ENCODE results near the gene MYOF.
"Not testable (repeated sequence)": the region's sequence is repeated elsewhere in the genome, so short reads cannot be mapped to it uniquely, and the experiment has no call there.

Gene MYOF

GRCh38 chr10:93336110-93336509 lies 146.0 kb downstream of the MYOF start:
- DNase-seq: no peak

GRCh38 chr10:93334901-93335327 lies 147.2 kb downstream of the MYOF start:
- DNase-seq: peak in 1 of 2 experiments; percentile 22

DNA sequence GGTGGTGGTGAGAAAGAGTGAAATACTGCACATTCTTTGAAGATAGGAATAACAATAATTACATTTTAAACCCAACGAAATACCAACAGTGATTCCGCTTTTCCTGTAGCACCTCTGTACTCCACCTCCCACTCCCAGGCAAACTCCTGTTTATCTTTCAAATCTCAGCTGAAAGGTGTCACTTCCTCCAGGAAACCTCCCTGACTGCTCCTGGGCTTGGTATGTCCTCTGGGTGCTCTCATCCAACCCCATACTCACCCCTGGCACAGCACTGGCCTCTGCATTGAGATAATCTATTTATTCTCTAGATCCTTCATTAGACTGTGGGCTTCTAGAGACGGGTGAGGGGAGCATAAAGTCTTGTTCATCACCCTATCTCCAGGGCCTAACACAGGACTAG lies 148.0 kb downstream of the MYOF start:
- DNase-seq: no peak

- DNase-seq: no peak
Observed at GRCh38 chr10:93333278-93333978, 148.7 kb downstream of the MYOF start.

GRCh38 chr10:93330824-93331223 lies 151.3 kb downstream of the MYOF start:
- DNase-seq: no peak

GRCh38 chr10:93319896-93320295 lies 162.2 kb downstream of the MYOF start:
- DNase-seq: no peak

DNA sequence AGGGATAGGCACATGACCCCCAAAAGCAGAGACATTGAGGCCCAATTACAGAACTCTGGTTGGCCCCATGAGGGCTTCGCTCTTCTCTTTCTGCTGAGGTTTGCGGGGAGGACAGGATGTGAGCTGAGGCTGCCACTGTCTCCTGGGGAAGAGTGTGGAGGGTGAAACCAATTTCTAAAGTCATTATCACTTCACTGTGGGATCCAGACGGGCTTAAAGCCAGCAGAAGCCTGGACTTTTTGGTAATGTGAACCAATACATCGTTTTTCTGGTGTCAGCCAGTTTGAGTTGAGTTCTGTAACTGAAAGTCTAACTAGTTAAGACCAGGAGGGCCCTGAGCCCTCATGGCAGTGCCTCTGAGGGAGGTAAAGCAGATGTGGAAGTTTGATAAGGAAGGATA lies 163.0 kb downstream of the MYOF start:
- DNase-seq: no peak

GRCh38 chr10:93315246-93315645 lies 166.9 kb downstream of the MYOF start:
- no peak for DNase-seq

- not testable (repeated sequence) for DNase-seq
Observed at GRCh38 chr10:93314656-93315055, 167.5 kb downstream of the MYOF start.

DNA sequence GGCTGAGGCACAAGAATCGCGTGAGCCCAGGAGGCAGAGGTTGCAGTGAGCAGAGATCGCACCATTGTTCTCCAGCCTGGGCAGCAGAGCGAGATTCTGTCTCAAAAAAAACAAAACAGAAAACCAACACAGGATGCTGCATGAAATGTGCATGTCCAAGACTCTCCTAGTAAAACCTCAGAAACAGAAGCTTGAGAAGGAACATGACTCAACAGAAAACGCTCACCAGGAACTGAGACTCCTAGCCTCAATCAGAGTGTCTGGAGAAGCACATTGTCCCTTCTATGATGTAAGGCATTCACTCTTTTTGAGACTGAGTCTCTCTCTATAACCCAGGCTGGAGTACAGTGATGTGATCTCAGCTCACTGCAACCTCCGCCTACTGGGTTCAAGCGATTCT lies 168.3 kb downstream of the MYOF start:
- DNase-seq: no peak

GRCh38 chr10:93309062-93309461 lies 173.1 kb downstream of the MYOF start:
- no peak for DNase-seq

DNA sequence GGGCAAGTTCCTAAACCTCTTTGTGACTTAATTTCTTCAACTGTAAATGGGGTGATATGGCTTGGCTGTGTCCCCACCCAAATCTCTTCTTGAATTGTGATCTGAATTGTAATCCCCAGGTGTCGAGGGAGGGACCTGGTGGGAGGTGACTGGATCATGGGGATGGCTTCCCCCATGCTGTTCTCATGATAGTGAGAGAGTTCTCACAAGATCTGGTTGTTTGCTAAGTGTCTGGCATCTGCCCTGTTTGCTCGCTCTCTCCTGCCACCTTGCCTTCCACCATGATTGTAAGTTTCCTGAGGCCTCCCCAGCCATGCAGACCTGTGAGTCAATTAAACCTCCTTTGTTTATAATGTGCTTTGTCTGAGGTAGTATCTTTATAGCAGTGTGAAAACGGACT lies 177.0 kb downstream of the MYOF start:
- DNase-seq: no peak

- no peak for DNase-seq
Observed at GRCh38 chr10:93300981-93301380, 181.2 kb downstream of the MYOF start.

DNA sequence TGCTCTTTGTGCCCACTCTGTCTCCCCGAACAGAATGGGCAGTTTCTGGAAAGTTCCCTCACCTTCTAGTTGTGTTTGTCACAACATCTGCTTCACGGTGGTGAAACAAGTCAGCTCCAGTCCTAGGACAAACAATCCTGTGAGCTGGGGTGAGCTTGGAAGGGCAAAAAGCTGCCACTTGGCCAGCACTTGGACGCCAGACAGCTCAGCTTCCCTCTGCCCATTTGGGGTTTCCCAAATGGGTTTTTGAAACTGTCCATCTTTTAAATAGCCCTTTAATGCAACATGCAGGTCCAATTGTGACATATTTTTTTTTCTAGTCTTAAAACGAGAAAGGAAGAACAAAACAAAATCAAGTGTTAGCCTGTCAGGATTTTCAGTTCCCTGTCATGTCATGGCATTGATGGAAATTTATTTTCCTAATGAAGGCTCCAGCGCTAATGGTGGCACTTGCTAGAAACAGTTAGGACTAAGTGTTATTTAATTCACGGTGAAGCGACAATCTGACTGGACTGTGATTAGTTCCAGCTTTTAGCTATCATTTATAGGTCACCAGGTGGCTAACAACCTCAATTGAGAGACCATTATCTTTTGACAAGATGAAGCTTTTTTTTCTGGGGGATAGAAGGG lies 181.7 kb downstream of the MYOF start:
- no peak for DNase-seq

DNA sequence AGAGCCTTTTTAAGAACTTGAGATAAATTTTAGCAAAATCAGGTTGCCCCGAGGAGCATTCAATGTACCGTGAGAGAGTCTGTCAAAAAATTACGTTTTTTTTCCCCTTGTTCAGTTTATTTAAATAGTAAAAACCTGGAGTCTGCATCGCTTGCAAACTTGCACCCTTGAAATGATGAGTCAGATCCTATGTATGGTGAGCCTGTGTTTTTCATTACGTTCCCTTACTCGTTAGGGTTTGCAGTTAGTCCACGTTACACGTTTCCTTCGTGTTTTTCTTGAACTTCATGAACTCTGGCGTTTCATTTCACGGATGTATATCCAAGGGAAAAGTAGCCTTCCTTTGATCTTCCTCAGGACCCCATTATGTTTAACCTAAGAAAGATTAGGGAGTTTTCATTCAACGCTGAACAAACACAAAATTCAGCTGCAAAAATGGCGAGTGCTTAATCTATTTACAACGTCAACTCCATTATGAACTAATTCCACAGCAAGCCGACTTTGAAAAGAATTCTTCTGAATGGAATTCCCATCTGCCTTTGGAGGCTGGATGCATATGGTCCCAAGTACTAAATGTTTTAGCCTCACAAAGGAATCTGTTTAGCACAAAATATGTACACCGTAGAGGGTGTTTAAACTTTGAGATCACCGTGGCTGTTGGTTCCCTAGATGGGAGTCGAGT lies 182.4 kb downstream of the MYOF start:
- DNase-seq: no peak

GRCh38 chr10:93299195-93299594 lies 182.9 kb downstream of the MYOF start:
- no peak for DNase-seq

DNA sequence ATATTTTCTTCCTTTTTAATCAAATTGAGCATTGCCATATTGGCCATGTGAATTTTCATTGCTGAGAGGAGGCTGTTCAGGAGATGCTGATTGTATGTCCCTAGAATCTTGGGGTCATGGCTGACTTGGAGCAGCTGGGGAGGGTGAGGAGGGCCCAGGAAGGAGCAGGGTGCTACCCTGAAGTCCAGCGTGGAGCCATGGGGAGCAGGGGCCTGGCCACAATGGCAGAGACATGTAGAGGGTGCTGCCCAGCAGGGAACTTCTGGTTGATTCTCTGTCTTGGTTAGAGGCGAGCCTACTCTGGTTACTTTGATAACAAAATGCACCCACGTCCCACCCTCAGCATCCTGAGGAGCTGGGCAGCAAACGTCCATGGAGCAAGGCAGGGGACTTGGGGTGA lies 186.0 kb downstream of the MYOF start:
- DNase-seq: no peak

DNA sequence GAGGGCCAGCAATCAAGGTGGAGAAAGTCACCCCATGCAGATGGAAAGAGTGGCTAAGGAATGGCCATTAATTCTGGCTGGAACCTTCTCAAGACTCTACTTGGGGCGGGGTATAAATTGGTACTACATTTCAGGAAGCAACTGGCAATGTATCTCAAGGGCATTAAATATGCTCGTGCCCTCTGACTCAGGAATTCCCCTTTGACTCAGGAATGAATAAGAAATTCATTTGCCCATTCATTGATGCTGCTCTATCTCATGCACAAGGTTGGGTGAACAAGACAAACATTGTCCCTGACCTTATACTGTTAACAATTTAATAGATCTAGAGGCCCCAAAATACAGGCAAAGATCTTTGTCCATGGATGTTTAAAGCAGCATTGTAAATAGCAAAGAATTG lies 188.1 kb downstream of the MYOF start:
- no peak for DNase-seq

- DNase-seq: no peak
Observed at GRCh38 chr10:93290661-93291354, 191.3 kb downstream of the MYOF start.

DNA sequence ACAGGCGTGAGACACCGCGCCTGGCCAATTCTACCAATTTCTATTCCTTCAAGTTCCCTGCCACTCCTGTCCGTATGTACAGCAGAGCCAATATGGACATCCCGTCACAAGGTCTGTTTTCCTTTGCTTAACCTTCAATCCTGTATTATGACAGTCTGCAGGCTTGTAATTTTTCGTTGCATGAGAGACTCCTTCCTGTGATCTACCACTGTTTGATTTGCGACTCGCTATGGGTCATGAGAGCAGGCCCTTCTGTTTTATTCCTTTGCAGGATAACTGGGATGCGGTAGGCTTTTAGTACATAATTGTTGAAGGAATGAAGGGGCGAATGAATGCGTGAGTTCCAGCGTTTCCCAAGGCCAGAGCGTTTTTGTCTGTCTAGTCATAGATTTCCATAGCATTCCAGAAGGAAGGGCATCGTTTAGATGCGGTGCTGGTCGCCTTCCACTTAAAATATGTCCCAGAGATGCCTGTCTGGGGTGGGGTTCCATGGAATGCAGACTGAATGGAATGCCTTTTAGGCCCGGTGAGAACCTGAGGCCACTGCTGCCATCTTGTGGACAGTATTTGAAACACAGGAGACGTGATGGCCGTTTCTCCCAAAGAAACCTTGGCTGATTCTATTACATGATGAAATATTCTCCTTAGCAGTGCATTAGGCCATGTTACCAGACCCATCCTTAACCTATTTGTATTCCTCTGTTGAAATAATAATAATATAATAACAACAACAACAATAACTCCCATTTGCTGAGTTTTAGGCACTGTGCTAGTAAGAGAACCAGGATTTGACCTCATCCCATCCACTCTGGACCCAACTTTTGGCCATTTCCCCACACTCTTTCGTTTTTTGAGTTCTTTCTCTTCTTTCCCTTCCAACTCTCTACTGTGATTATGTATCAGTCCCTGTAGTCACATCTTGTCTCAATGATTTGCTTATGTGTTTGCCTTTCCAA lies 193.2 kb downstream of the MYOF start:
- peak; percentile 62 to 69 for DNase-seq

DNA sequence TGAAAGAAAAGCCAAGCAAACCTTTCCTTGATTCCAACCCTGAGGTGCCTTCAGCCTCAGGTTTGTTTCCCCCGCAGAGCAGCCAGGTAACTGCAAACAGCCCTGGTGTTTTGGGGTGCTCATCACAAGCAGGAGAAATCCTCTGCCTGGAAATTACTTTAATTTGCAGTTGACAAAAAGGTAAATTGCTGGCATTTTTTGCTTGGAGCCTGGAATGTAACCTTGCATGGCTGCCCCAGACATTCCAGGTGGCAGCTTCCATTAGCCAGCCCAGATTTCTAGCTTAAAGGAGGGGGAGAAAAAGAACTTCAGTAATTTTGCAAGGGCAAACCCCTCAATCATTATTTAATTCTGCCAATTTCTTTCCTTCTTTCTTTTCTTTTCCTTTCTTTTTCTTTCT lies 194.4 kb downstream of the MYOF start:
- no peak for DNase-seq

- not testable (repeated sequence) for DNase-seq
Observed at GRCh38 chr10:93284246-93284645, 197.9 kb downstream of the MYOF start.

DNA sequence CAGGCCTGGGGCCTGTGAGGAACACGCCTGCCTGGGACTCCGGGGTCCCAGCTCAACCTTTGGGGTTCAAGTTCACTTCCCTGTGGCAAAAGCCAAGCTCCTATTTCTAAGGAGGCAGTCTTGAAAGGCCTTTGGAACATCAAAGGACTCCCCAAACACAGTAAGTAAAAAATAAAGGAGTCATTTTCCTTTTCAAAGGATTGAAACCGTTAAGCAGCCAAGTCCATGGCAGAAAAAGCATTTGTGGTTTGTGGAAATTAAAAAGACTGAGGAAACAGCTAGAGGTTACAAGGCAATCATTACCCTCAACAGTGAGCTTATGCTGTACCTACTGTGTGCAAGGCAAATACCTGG lies 200.8 kb downstream of the MYOF start:
- DNase-seq: no peak

Data from activated T-cell treated with anti-CD3 and anti-CD28 coated beads, Interleukin-2, amount 50 U/mL, for 48 hours (primary cell).